HCT116 (cell line): ENCODE data around the gene SCGB2A2. TPM values are rescaled to one million over a fixed set of nuclear protein-coding genes. Genes with fewer than 3 reads are reported as not detected.

Source experiments
- ATAC-seq: fragments of 200-7000 bp; cut with Tn5 transposase; 2 replicates; pipeline ENCODE4 v1.9.1; 2020; ENCODE audit warnings: mild to moderate bottlenecking, moderate library complexity
- BruUV-seq: library from RNA; stranded (reverse); fragments of 400-500 nt; replicated peaks from 2 replicates; lab custom pipeline; 2021; lab: Mats Ljungman, UMichigan
- CTCF ChIA-PET: fragments of 300-600 bp; sonication (Branson Sonifier 250); formaldehyde crosslinking; loops from one replicate; lab custom pipeline; 2021; ENCODE audit warnings: antibody characterized with exemption; lab: Charles Lee
- POLR2A ChIA-PET: fragments of 300-600, 350-600 bp; sonication (Branson Sonifier 250); formaldehyde crosslinking; loops from one replicate; lab custom pipeline; 2021; ENCODE audit warnings: antibody characterized with exemption; lab: Charles Lee
- RAD21 ChIA-PET, 2 experiments: fragments of 300-600 bp; sonication (Branson Sonifier 250); formaldehyde crosslinking; loops; one replicate each; lab custom pipeline; 2023; ENCODE audit warnings: low total read pairs in 2 of 2; ENCODE audit not compliant: uncharacterized antibody in 2 of 2, unreplicated experiment in 2 of 2, low non-redundant PET in 1 of 2; lab: Charles Lee
- DNase-seq: peaks from one replicate; pipeline ENCODE4 v3.0.0-alpha.2; 2010; ENCODE audit warnings: low read depth, low spot score
- H2AFZ ChIP-seq: fragments of 200-600 bp; shearing (Covaris generic), sonication (generic); 2 replicates; pipeline ENCODE4 v1.6.1; 2017; ENCODE audit warnings: low read depth, mixed run types, mixed read lengths, antibody characterized with exemption, low read length; ENCODE audit not compliant: poor library complexity, severe bottlenecking
- H3K27ac ChIP-seq: 2 replicates; pipeline ENCODE4 v1.5.1; 2012; ENCODE audit warnings: low read depth, low read length
- H3K27me3 ChIP-seq: fragments of 200-600 bp; sonication (generic); 2 replicates; pipeline ENCODE4 v1.6.1; 2016; ENCODE audit warnings: mixed run types, low read length, mixed read lengths; ENCODE audit not compliant: insufficient read depth
- H3K36me3 ChIP-seq, 2 experiments: fragments of 200-500 bp in 1 of 2; fragments of 200-600 bp in 1 of 2; sonication (Bioruptor generic) in 1 of 2; sonication (generic) in 1 of 2; 2 replicates each; pipeline versions ENCODE4 v1.5.1 to v1.6.1; 2014 to 2016; ENCODE audit warnings: low read length in 2 of 2, inconsistent platforms in 1 of 2, mixed read lengths in 1 of 2, mixed run types in 1 of 2; ENCODE audit not compliant: insufficient read depth in 2 of 2, control insufficient read depth in 1 of 2
- H3K4me1 ChIP-seq, 2 experiments: fragments of 200-600 bp in 1 of 2; sonication (generic) in 1 of 2; 2 replicates each; pipeline versions ENCODE4 v1.5.1 to v1.6.1; 2012 to 2017; ENCODE audit warnings: low read length in 2 of 2, inconsistent platforms in 1 of 2, mild to moderate bottlenecking in 1 of 2, mixed read lengths in 1 of 2, mixed run types in 1 of 2, moderate library complexity in 1 of 2; ENCODE audit not compliant: insufficient read depth in 2 of 2, control insufficient read depth in 1 of 2
- H3K4me2 ChIP-seq: fragments of 200-600 bp; sonication (generic); 2 replicates; pipeline ENCODE4 v1.6.1; 2017; ENCODE audit warnings: mixed run types, low read length, mixed read lengths
- H3K4me3 ChIP-seq, 2 experiments: fragments of 200-600 bp in 1 of 2; sonication (generic) in 1 of 2; replicated peaks in 1 of 2; 2 replicates each; pipeline ENCODE4 v1.5.1; 2011 to 2016; ENCODE audit warnings: low read length in 2 of 2, control low read depth in 1 of 2, low read depth in 1 of 2, mild to moderate bottlenecking in 1 of 2, mixed read lengths in 1 of 2, mixed run types in 1 of 2
- H3K79me2 ChIP-seq: fragments of 200-600 bp; sonication (generic); 2 replicates; pipeline ENCODE4 v1.6.1; 2017; ENCODE audit warnings: mild to moderate bottlenecking, mixed run types, low read length, moderate library complexity, mixed read lengths; ENCODE audit not compliant: insufficient read depth
- H3K9ac ChIP-seq: fragments of 200-600 bp; sonication (generic); 2 replicates; pipeline ENCODE4 v1.6.1; 2016; ENCODE audit warnings: low read length, mixed read lengths
- H3K9me2 ChIP-seq: fragments of 200-600 bp; sonication (generic), shearing (Covaris generic); 2 replicates; pipeline ENCODE4 v1.6.1; 2017; ENCODE audit warnings: mixed run types, mild to moderate bottlenecking, moderate library complexity; ENCODE audit not compliant: insufficient read depth
- H3K9me3 ChIP-seq, 2 experiments: fragments of 200-500 bp in 1 of 2; fragments of 200-600 bp in 1 of 2; sonication (Bioruptor generic) in 1 of 2; sonication (generic) in 1 of 2; 2 replicates each; pipeline ENCODE4 v1.6.1; 2014 to 2017; ENCODE audit warnings: low read length in 2 of 2, mixed read lengths in 2 of 2, inconsistent platforms in 1 of 2, low read depth in 1 of 2, mild to moderate bottlenecking in 1 of 2, mixed run types in 1 of 2, moderate library complexity in 1 of 2; ENCODE audit not compliant: control insufficient read depth in 1 of 2, insufficient read depth in 1 of 2
- H4K20me1 ChIP-seq: fragments of 200-600 bp; sonication (generic), shearing (Covaris generic); 2 replicates; pipeline ENCODE4 v1.6.1; 2017; ENCODE audit warnings: mixed run types, mild to moderate bottlenecking, moderate library complexity; ENCODE audit not compliant: insufficient read depth
- CBX3 ChIP-seq: IDR thresholded peaks from 2 replicates; pipeline ENCODE4 v1.6.1; 2012; ENCODE audit warnings: low read depth
- CEBPB ChIP-seq: IDR thresholded peaks from 2 replicates; pipeline ENCODE4 v1.6.1; 2012; ENCODE audit warnings: low read depth
- CTCF ChIP-seq, 3 experiments: fragments of 200-600 bp in 1 of 3; sonication (generic) in 1 of 3; IDR thresholded peaks in 2 of 3; conservative IDR thresholded peaks in 1 of 3; 2 replicates each; pipeline ENCODE4 v1.5.1; 2012 to 2017; ENCODE audit warnings: low read depth in 2 of 3, low read length in 2 of 3, antibody characterized with exemption in 1 of 3, borderline replicate concordance in 1 of 3, control low read depth in 1 of 3, mild to moderate bottlenecking in 1 of 3, mixed read lengths in 1 of 3, mixed run types in 1 of 3, moderate library complexity in 1 of 3; ENCODE audit not compliant: insufficient read depth in 1 of 3
- EZH2phosphoT487 ChIP-seq: fragments of 200-600 bp; IDR thresholded peaks from 2 replicates; pipeline ENCODE4 v1.6.1; 2018; ENCODE audit warnings: antibody characterized with exemption, borderline replicate concordance
- JUND ChIP-seq: IDR thresholded peaks from 2 replicates; pipeline ENCODE4 v1.6.1; 2012
- POLR2AphosphoS5 ChIP-seq: IDR thresholded peaks from 2 replicates; pipeline ENCODE4 v1.6.1; 2011; ENCODE audit warnings: mild to moderate bottlenecking, low read depth, low read length, moderate library complexity
- RAD21 ChIP-seq: IDR thresholded peaks from 2 replicates; pipeline ENCODE4 v1.6.1; 2012; ENCODE audit warnings: low read depth, mild to moderate bottlenecking
- intact Hi-C: fragments of 100-400 bp; cut with micrococcal nuclease; formaldehyde crosslinking; loops from 2 replicates; pipeline ENCODE4 v1.10.0; 2022
- total RNA-seq: library from RNA; stranded (reverse); gene quantifications from one replicate; pipeline ENCODE4 v1.2.1, GENCODE V29; 2021; ENCODE audit not compliant: unreplicated experiment
- TF ChIP-seq, protein P1 (sequence below): IDR thresholded peaks from 2 replicates; pipeline ENCODE4 v1.6.1; 2012; ENCODE audit warnings: low read depth

The SCGB2A2 gene
- total RNA-seq, 1 experiment from 2014 or later, result not detected

GRCh38 chr11:62315431-62315830 is 45.5 kb downstream of the SCGB2A2 start:
- ChIA-PET RAD21 (no interaction called here), CTCF (no interaction called here), POLR2A (no interaction called here)
- ATAC-seq, result no peak
- no peak overlapping the region for H2AFZ ChIP-seq
- H4K20me1 ChIP-seq, result no peaks in the 10 kb centered on the region
- H3K4me2 ChIP-seq, result no peak overlapping the region
- no peak overlapping the region for H3K9ac ChIP-seq
- no peak overlapping the region for H3K4me3 ChIP-seq
- DNase-seq, result no peak
- no peaks in the 10 kb centered on the region for H3K36me3 ChIP-seq
- H3K79me2 ChIP-seq, result no peaks in the 10 kb centered on the region
- peaks cover 4% of the 10 kb centered on the region; the same call in 1 of the 2 replicates for H3K27me3 ChIP-seq
- H3K9me3 ChIP-seq, result no peaks in the 10 kb centered on the region
- no peak for TF ChIP-seq POLR2AphosphoS5
- TF ChIP-seq RAD21, result no peak
- no peak for TF ChIP-seq CTCF (IDR thresholded peaks at IDR 0.05 in 2 of 3, conservative IDR thresholded peaks at IDR 0.05 in 1 of 3; ENCODE audit: borderline replicate concordance in 1 of 3, insufficient read depth in 1 of 3, low read depth in 2 of 3, low read length in 2 of 3)
- TF ChIP-seq CBX3, result no peak
- TF ChIP-seq CEBPB, result no peak
- TF ChIP-seq JUND, result no peak
- TF ChIP-seq, protein P1, sequence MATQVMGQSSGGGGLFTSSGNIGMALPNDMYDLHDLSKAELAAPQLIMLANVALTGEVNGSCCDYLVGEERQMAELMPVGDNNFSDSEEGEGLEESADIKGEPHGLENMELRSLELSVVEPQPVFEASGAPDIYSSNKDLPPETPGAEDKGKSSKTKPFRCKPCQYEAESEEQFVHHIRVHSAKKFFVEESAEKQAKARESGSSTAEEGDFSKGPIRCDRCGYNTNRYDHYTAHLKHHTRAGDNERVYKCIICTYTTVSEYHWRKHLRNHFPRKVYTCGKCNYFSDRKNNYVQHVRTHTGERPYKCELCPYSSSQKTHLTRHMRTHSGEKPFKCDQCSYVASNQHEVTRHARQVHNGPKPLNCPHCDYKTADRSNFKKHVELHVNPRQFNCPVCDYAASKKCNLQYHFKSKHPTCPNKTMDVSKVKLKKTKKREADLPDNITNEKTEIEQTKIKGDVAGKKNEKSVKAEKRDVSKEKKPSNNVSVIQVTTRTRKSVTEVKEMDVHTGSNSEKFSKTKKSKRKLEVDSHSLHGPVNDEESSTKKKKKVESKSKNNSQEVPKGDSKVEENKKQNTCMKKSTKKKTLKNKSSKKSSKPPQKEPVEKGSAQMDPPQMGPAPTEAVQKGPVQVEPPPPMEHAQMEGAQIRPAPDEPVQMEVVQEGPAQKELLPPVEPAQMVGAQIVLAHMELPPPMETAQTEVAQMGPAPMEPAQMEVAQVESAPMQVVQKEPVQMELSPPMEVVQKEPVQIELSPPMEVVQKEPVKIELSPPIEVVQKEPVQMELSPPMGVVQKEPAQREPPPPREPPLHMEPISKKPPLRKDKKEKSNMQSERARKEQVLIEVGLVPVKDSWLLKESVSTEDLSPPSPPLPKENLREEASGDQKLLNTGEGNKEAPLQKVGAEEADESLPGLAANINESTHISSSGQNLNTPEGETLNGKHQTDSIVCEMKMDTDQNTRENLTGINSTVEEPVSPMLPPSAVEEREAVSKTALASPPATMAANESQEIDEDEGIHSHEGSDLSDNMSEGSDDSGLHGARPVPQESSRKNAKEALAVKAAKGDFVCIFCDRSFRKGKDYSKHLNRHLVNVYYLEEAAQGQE, result no peak
- TF ChIP-seq EZH2phosphoT487, result no peak
- BruUV-seq, result no TSS peak
- H3K4me1 ChIP-seq, result no peaks in the 10 kb centered on the region
- H3K27ac ChIP-seq, result no peak overlapping the region
- intact Hi-C loops, result no loop called here
- no peaks in the 10 kb centered on the region for H3K9me2 ChIP-seq
